Measurements from ENCODE around the gene TRIP13.

- TF ChIP-seq CTCF (IDR thresholded peaks at IDR 0.05) (no peak), POLR2A (IDR thresholded peaks at IDR 0.05) (no peak)
Measured at GRCh38 chr5:963310-963672, 70.6 kb downstream of the TRIP13 start.

Data from thyroid gland (tissue), 4 donors.